Measurements from ENCODE around the gene INTS4.

The INTS4 gene

DNA sequence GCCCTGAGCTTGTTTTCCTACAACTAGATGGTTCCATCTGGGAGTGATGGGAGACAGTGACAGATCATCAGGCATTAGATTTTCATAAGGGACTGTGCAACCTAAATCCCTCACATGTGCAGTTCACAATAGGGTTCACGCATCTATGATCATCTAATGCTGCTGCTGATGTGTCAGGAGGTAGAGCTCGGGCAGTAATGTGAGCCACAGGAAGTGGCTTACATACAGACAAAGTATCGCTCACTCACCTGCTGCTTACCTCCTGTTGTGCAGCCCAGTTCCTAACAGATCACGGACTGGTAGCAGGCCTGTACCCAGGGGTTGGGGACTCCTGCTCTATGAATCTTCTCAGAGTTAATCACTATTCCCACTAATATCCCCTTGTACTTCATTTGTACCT is 161.2 kb downstream of the INTS4 start:
- no peak for DNase-seq (ENCODE audit: low spot score)
- TF ChIP-seq, protein P1, sequence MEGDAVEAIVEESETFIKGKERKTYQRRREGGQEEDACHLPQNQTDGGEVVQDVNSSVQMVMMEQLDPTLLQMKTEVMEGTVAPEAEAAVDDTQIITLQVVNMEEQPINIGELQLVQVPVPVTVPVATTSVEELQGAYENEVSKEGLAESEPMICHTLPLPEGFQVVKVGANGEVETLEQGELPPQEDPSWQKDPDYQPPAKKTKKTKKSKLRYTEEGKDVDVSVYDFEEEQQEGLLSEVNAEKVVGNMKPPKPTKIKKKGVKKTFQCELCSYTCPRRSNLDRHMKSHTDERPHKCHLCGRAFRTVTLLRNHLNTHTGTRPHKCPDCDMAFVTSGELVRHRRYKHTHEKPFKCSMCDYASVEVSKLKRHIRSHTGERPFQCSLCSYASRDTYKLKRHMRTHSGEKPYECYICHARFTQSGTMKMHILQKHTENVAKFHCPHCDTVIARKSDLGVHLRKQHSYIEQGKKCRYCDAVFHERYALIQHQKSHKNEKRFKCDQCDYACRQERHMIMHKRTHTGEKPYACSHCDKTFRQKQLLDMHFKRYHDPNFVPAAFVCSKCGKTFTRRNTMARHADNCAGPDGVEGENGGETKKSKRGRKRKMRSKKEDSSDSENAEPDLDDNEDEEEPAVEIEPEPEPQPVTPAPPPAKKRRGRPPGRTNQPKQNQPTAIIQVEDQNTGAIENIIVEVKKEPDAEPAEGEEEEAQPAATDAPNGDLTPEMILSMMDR (IDR thresholded peaks at IDR 0.05; ENCODE audit: extremely low read depth, missing control alignments) = no peak

DNA sequence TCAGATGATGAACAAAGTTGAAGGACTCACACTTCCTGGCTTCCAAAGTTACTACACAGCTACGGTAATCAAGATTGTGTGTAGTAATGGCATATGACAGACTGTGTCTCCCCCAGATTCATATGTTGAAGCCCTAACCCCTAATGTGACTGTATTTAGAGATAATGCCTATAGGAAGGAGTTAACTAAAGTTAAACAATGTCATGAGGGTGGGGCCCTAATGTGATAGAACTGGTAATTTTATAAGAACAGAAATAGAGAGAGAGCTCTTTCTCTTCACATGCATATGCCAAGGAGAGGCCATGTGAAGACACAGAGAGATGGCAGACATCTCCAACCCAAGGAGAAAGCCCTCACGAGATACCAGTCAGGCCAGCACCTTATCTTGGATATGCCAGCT is 165.5 kb downstream of the INTS4 start:
- TF ChIP-seq, protein P1 (IDR thresholded peaks at IDR 0.05; ENCODE audit: extremely low read depth, missing control alignments) = no peak
- DNase-seq (ENCODE audit: low spot score) = no peak

All from GM20000 (cell line).